HG02763 (cell line): ENCODE results near the gene TBX15.

Source experiments
- ATAC-seq: cut with Tn5 transposase; IDR thresholded peaks from one replicate; pipeline ENCODE4 v1.9.1; 2021; ENCODE audit warnings: mild to moderate bottlenecking, moderate library complexity; ENCODE audit not compliant: unreplicated experiment

The TBX15 gene

DNA sequence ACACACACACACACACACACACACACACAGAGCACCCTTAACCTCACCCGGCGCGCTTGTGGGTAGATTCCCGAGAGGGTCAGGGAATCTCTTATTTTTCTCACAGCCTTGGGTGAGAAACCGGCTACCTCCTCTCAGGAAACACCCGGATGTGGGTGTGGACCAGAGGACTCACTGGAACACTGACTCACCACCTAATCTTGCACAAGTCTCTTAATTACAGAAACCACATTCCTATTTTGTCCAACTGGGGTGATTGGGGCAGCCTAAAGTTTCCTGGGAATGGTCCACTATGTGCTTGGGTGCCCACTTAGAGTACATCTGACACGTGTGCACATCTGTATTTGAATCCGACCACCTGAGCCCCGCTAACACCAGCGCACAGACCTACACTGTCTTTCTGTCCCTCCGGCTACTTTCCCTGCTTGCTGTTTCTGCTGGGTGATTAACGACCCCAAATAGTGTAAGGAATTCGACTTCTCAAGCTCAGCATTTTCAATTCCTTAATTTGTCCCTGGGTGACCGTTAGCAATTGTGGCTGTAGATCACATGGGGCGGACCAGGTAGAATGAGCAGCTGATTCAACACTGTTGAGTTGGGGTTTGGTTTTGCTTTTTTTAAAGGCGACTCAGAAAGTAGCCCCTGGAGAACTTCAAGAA is 14.0 kb upstream of the TBX15 start:
- ATAC-seq: no peak

DNA sequence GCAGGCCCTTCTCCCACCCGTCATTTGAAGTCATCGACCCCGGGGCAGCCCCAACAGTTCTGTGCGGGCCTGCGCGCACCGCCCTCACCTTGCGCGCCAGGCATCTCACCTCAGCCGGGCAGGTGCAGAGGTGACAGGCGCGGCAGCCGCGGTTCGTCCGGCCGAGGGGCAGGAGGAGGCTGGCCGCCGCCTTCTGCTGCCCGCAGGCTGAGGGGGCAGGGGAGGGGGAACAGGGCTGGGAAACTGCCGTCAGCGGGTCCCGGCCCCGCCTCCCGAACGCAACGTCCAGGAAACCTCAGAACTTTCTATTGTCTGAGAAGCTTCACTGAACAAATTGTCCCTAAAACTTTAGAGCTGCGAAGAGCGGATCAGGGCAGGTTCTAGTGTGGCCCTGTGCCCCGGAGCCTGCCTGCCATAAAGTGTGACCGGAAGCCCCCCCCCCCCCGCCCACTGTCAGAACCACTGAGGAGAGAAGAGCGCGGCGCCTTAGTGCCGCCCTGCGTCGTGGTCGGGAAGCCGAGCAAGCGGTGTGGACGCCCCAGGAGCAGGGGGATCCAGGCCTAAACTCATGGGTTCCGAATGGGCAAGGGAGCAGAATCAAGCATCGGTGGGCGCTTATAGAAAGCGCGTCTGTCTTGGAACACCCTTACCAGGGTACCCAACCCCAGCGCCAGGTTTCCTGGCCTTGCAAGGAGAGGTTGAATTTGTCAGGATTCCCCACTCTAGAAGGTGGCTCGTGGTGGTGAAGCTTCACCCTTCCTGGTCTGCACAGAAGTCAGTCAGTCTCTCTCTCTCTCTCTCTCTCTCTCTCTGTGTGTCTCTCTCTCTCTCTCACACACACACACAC is 13.3 kb upstream of the TBX15 start:
- ATAC-seq: no peak

DNA sequence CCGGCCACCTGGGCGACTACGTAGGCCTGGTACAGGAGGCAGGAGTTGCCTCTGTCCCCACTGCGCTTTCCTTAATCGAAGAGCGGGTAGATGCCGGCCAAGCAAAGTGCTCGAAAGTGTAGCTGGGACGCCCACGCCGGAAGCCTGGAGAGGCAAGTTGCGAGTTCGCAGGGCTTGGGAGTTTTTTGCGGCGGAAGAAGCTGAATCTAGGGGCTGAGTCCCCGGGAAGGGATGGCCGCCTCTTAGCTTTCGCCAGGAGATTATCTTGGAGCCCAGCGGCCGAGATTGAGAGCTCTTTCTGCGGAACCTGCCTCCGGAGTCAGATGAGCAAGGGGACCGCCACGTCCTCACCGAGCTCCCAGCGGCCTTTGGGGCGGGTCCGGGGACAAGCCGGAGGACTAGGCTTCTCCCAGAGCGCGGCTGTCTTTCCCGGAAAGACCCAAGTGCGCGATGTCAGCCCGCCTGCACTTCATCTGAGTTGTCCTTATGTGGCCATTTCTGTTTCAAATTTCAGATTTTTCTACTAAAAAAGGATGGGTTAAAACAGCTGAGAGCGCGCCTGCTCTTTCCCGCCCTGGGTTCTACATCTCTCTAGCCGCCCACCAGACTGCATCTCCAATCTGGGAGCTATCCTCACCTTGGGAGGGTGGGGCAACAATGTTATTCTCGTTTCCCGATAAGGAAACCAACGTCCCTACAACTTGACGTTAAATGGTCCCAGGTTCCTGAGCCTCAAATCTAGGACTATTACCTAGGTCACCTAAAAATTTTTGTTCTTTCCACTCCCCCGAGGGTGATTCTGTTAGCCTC is 12.4 kb upstream of the TBX15 start:
- ATAC-seq: no peak

DNA sequence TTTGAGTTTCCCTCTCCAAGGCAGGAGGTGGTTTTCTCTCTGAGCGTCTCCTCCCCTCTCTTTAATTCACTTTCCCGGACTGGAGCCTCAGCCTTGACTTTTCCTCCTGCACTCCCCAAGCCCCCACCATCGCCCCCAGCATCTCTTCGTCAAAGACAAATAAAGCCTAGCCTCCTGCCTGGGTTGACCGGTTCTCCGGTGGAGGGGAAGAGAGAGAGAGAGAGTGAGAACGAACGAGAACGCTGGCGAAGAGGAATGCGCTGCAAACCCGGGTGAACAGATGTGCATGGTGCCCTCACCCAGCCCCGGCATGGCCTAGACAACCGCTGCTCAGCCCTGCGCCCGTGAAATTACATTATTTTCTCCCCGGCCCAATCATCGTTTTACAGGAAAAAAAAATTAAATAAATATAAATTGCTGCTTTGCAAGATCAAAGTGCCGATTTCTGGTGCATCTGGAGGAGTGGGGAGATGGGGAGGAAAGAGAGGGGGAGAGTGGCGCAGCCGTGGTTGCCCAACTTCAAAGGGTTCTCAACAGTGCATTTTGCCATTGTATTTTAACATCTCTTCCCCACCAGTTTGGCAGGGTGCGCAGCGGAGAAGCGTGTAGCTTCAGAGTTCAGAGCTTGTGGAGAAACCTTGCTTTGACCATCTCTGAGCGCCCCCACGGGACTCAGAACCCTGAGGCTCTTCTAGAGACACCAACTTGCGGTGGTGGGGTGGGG is 11.4 kb upstream of the TBX15 start:
- ATAC-seq: no peak

DNA sequence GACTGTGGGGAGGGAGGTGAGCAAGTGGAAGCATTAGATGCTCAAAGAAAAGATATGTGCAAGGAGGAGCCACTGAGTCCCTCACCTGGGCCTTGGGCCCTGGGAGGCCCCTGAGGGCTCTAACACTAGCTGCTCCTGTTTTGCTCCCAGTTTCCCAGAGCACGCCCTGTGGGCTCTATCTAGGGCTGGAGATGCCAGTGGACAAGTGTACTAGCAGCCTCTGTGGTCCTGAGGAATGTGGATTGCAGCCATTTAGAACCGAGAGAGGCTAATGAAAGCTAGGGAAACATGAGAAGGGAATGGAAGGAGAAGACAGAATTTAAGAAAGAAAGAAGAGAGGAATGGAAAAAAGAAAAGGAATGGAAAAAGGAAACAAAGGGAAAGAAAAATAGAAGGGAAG is 10.0 kb upstream of the TBX15 start:
- no peak for ATAC-seq

DNA sequence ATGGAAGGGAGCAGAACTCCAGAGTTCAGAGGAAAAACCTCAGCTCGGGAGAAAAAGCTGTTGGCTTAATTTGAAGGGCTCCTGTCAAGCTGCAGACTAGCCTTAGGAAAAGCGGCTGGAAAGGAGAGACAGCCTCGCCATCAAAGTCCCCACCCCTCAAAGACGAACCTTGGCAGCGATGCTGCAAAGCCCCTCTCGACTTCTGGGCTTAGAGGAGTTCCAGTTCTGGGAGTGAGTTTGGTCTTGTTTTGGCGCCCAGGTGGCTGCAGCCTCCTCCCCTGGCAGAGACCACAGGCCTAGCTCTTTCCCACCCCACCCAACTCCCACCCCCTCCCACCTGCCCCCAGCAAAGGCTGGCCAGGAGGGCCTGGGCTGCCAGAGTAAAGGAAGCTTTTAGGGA is 9.1 kb upstream of the TBX15 start:
- ATAC-seq: no peak

DNA sequence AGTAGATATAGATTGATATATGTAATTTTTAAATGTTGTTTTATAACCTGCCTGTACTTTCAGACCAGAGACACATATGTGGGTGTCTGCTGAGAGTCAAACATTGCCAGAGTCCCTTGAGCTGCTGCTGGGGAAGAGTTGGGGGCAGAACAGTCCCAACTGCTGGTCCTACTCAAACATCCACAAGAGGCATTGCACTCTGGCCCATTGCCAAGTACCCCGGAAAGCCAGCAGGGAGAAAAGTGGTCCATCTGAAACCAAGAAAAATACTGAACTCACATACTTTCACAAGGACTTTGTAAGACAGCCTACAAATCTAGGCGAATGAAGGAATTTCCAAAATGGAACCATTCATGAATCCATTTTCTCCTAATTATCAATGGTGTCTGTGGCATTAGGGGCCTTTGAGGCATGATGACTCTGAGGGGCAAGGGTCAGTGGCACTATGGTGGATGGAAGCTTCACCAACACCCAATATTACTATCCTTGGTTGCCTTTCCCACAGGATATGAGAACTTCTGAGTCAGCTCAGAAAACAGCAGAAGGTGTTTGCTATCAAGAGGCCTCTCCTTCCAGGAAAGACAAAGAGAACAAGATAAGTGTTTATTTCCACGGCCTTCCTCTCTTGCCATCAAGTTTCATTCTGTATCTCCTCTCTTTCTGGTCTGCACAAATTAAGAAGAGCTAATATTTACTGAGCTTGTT is 7.3 kb upstream of the TBX15 start:
- no peak for ATAC-seq

DNA sequence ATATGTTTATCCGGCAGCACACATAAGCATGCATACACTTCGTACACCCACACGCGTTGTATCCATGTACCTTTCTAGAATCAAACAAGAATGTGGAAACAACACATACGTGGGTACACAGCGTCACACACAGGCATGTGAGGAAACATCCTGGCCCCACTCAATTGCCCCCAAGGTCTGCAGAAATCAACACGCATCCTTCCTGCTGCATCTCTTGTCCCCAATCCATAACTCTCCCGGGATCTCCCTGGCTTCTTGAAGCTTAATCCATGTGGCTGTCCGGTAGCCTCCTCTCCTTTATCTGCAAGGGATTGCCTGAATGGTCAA is 5.5 kb upstream of the TBX15 start:
- no peak for ATAC-seq

DNA sequence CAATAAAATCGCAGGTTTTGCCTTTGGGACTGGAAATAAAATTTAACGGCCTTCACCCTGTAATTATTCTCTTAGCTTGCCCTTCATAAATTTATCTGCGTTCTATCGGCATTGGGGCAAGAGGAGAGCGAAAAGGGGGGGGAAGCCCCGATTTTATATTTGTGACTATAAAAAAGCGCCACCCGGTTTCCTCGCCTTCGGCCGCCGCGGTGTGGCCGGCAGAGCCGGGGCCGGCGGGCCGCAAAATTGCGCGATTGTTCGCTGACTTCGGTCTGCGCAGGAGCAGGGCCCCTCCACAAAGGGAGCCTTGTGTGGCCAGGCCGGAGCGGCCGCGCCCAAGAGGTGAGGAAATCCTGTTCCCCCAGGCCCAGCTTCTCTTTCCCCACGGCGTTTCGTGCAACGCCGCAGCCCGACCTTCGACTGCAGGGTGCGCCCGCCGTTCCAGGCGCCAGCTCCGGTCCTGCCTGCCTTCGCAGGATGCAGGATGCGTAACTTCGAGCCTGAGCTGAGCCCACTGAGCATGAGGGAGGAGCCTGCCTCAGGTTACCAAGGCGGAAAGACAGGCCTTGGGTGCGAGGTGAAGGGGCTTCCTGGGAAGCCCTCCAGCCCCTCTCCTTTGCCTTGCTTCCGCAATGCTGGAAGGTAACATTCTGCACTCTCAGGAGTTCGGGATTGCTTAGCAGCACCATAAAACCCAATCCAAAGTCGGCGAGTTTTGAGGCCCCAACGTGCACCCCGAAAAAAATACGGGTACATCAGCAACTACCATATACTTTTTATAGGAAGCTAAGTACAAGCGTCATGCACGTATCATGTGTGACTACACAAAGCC is 4.9 kb upstream of the TBX15 start:
- no peak for ATAC-seq

DNA sequence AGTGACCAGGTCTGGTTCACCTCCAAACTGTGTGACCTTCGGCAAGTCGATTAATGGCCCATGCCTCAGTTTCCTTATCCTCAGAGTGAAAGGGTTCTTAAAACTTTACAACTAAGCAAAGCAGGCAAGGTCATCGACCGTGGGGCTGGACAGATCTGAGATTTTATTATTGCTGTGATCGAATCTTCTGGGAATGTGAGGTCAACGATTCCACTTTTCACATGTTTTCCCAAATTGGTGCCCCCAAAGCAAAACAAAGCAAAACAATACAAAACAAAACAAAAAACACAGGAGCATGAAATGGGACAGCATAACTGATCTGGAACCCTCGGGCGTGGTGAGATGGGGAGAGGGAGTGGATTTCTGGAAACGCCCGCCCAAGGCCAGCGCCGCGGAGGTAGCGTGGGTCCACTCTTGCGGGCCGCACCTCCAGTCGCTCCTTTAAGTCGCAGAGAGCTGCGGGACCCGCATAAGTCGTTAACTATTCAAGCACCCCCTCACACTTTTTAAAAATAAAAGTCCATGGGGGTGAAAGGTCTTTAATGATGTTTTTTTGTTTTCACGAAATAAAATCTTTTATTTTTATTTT is 4.2 kb upstream of the TBX15 start:
- no peak for ATAC-seq

DNA sequence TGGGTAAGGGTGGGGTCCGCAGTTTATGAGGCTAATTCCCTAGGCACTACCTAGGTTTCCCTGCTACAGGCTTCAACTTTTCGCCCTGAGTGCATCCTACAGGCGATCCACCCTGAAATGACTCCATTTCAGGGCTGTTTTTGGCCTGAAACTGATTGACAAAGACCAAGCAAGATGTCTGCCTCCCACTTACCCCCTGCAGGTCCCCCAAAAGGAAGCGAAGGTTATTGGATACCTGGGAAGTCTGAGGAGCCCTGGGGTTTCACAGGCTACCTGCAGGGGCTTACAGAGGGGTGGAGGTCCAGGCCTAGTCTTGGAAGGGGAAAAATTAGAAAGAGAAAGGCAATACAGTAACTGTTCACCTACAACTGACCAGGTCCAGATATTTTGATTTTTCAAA is 3.3 kb upstream of the TBX15 start:
- no peak for ATAC-seq

DNA sequence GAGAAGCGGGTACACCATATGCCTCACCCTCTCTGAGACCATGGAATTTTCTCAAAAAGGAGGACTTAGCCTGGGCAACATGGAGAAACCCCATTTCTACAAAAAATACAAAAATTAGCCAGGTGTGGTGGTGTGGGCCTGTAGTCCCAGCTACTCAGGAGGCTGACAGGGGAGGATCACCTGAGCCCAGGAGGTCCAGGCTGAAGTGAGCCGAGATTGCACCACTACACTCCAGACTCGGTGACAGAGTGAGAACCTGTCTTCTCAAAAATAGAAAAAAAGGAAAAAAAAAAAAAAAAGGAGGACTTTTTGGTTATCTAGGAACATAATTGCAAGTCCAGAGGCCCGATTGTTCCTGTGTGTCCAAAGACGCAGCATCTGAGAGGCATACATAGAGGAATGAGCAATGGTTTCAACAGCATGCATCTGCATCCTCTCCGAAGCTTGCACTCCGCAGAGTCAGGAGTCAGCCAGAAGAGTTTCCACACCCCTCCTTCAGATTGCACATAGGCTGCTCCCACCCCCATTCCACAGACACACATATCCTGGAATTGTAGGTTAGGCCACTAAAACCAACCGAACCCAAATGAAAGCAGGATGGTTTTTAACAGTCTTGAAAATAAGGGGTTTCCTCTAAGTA is 2.5 kb upstream of the TBX15 start:
- no peak for ATAC-seq

DNA sequence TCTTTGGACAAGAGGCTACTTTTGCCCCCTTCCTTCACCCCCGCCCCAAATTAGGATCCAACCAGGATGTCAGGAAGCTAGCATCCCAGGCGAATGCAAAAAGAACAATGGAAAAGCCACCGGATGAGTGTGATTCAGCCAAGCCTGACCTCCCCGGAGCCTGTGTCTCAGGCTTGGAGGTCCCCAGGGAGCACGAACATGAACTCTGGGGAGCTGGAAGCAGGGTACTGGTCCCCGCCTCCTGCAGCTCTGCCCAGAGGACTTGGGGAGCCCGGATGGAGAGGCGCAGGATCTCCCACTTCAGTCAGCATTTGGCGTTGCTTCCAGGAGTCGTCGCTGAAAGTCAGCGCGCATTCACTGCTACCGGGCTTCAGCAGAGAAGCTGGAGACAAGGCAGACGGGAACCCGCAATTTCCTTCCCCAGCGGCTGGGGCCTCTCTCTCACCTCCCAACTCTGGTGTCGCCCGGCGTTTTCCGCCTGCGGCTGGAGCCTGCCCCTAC is 1.8 kb upstream of the TBX15 start:
- ATAC-seq: no peak

DNA sequence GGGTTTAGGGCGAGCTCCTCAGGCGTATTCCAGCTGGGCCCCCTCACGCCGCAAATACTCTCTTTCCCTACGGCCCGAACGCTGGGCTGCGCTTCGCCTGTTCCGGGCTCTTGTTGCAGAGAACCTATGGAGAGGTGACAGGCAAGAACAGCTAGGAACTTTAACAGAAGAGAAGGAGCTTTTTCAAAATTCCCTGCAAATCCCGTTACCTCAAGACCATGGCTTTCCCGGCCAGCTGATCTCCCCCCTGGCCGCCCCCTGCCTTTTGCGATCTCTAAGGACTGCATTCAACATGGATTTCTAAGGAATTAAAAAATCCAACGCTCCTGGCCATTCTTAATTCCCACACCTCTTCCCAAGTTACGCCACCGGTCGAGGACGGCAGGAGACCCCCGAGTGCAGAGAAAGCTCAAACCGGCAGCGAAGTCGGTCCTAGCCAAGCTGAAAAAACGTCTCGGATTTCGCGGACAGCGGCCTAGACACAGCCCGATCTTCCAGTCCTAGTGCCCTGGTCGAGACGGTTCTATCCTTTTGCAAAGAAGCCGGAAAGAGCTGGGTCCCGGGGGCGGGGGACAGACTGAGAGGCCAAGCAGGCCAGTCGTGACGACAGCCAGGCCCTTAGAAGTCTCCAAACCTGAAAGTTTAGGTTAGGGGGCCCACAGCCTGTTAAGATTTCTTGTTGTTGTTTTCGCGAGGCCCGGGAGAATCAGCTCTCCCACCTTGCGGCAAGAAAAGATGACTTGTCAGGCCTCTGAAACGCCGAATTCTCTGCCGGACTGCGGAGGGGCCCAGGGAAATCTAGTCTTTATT is 1.1 kb upstream of the TBX15 start:
- no peak for ATAC-seq

DNA sequence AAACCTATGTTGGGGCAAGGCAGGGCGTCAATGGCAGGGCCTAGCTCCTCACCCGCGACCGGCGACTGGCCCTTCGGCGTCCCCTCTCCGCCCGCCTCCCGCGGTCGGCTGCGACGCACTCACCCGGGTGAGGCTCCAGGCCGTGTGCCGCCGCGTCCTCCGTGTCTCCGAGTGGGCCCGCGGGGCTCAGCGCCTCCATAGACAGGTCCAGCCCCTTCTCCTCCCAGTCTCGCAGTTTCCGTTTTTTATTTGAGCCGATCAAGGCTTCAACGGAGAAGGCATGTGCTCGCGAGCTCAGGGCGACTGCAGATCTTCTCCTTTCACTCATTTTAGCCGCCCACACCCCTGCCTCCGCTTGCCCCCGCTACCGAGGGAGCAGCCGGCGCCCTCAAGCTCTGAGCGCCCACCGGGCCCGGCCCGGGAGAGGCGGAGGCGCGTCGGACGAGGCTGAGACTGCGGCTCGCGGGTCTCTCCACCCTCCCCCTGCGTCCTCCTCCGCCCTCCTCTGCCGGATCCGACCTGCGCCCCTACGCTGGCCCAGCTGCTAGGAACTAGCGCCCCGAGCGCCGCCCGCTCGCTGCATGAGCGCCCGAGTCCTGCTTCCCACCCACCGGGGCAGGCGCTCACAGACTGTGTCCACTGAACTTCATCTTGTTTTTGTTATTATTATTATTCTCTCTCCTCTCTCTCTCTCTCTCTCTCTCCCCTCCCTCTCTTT is 516 bp downstream of the TBX15 start:
- no peak for ATAC-seq

DNA sequence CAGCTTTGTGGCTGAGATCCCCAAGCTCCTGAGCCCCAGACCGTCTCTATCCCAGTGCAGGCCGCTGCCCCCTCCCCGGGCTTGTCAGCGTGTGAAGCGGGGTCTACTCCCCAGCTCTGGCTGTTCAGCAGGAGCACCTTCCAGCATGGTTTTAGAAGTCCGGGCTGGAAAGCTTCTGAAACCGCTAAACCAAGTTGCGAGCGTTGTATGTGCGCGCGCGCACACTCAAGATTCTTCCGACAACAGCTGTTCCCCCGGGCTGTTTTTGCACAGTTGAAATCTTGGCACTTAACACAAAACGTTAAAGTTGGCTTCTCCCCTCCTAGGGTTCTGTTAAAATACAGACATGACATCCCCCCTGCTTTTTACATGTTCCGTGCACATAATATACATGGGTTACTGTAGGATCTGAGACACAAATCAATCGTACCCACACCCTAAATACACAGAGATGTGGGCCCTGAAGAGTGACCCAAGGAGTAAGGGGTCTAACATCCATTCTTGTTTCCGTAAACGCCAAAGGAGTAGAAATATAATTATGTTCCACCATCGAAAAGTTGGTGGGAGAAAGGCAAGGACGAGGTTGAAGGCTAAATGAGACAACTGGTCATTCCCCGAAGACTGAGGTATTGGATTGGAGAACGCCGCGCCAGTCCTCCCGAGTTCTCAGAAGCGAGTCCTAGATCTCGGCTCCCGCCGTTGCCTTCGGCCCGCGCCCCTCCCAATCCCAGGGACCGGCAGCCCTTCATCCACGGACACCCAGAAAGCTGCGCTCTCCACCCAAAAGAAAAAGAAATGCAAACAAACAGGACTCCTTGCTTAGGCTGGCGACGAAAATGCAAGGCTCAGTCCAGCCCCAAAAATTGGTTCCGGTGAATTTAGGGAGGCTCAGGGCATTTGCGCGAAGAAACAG is 1.3 kb downstream of the TBX15 start:
- no peak for ATAC-seq
